HepG2 (cell line): ENCODE measurements around the gene UBXN2A. TPM values are rescaled to one million over a fixed set of nuclear protein-coding genes. Genes with fewer than 3 reads are reported as not detected.
A peak's percentile ranks its signal among the peaks of the same experiment; 100 is the strongest.

Source experiments
- ATF7-NPFF ChIP-seq: sonication (generic); formaldehyde crosslinking; IDR thresholded peaks from 2 replicates; pipeline ENCODE4 v1.8.1; 2023; ENCODE audit warnings: mild to moderate bottlenecking, low read depth, missing genetic modification reagents, moderate library complexity
- HNF4A ChIP-seq: sonication (generic); formaldehyde crosslinking; IDR thresholded peaks from 2 replicates; pipeline ENCODE4 v1.4.0; 2020; ENCODE audit warnings: missing genetic modification reagents
- PHF8 ChIP-seq: sonication (generic); formaldehyde crosslinking; IDR thresholded peaks from 2 replicates; pipeline ENCODE4 v1.5.0; 2020; ENCODE audit warnings: missing genetic modification reagents
- RFX1 ChIP-seq: fragments of 450-650 bp; IDR thresholded peaks from 2 replicates; pipeline ENCODE4 v1.6.1; 2017
- TCF7 ChIP-seq: sonication (generic); IDR thresholded peaks from 2 replicates; pipeline ENCODE4 v1.6.1; 2016; ENCODE audit warnings: antibody characterized with exemption, low read depth
- ZNF34 ChIP-seq: sonication (generic); formaldehyde crosslinking; IDR thresholded peaks from 2 replicates; pipeline ENCODE4 v1.4.0; 2020; ENCODE audit warnings: mild to moderate bottlenecking, missing genetic modification reagents, borderline replicate concordance
- ZNF383 ChIP-seq: sonication (generic); formaldehyde crosslinking; IDR thresholded peaks from 2 replicates; pipeline ENCODE4 v1.4.0; 2020; ENCODE audit warnings: missing genetic modification reagents, mild to moderate bottlenecking, borderline replicate concordance
- ZNF616 ChIP-seq: sonication (generic); formaldehyde crosslinking; IDR thresholded peaks from 2 replicates; pipeline ENCODE4 v1.5.0; 2020; ENCODE audit warnings: low read depth, mild to moderate bottlenecking, missing genetic modification reagents
- polyA plus RNA-seq, 8 experiments: library from polyadenylated mRNA; depleted of rRNA in 3 of 8; stranded (reverse) in 7 of 8; unstranded in 1 of 8; fragments of >200 nt; fragmentation: Illumina TruSeq in 4 of 8; extraction: Trizol in 4 of 8; gene quantifications; 2 replicates each; pipeline versions ENCODE4 v1.2.1 to v1.2.3, GENCODE V29; 2011 to 2016; ENCODE audit warnings: low read depth in 4 of 8, missing spikeins in 1 of 8, mixed read lengths in 1 of 8; ENCODE audit not compliant: insufficient read depth in 1 of 8
- total RNA-seq, 5 experiments: library from RNA; depleted of rRNA; stranded (reverse); fragments of >200 nt; fragmentation: Illumina TruSeq; extraction: Trizol; gene quantifications; 2 replicates each; pipeline ENCODE4 v1.2.3, GENCODE V29; 2016; ENCODE audit warnings: low read depth in 1 of 5
- TF ChIP-seq, protein P1 (sequence below): sonication (generic); formaldehyde crosslinking; IDR thresholded peaks from 2 replicates; pipeline ENCODE4 v1.4.0; 2020; ENCODE audit warnings: mild to moderate bottlenecking, missing genetic modification reagents
- TF ChIP-seq, protein P2 (sequence below): sonication (generic); formaldehyde crosslinking; conservative IDR thresholded peaks from 2 replicates; pipeline ENCODE4 v1.5.0; 2020; ENCODE audit warnings: missing genetic modification reagents
- TF ChIP-seq, protein P3 (sequence below): sonication (generic); formaldehyde crosslinking; IDR thresholded peaks from 2 replicates; pipeline ENCODE4 v1.5.0; 2020; ENCODE audit warnings: mild to moderate bottlenecking, missing genetic modification reagents, borderline replicate concordance
- TF ChIP-seq, protein P4 (sequence below): IDR thresholded peaks from 2 replicates; pipeline ENCODE4 v1.6.1; 2018; ENCODE audit warnings: missing genetic modification reagents, mild to moderate bottlenecking, missing compliant biosample characterization

UBXN2A gene
- total and polyA plus RNA-seq, 2 of the 13 experiments (the other 11 are each of a cell fraction or from before 2014, with no cell fraction given): 8.3 to 20.9 TPM

DNA sequence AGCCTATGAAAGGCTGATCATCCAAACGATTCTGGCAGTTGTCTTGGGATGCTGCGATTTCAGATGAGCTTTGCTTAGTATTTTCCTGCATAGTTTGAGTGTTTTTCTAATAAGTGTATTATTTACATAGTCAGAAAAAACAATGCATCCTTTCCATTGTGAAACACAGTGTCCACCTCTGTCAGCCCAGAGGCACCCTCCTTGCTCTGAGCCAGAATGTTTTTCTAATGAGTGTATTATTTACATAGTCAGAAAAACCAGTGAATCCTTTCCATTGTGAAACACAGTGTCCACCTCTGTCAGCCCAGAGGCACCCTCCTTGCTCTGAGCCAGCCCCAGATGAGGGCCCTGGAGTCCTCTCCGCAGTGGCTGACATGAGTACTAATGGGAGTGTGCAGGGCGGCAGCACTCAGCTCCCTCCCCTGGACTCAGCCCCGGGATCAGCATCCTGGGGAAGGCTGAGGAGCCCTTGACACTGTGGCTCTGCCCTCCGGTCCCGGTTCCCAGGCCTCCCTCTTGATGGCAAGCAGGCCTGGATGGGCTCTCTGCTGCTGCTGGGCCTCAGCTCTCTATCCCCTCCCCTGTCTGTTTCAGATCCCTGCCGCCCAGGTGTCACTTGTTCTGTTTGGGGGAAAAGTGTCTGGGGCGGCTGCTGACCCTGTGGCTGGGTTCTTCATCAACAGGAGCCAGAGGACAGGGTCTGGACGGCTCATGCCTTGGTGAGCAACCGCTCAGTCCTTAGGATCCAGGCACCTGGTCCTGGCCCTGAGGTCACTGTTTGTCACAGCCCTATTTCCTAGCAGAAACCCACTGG, 75.5 kb downstream of the UBXN2A start (continued):
- TF ChIP-seq, protein P1, sequence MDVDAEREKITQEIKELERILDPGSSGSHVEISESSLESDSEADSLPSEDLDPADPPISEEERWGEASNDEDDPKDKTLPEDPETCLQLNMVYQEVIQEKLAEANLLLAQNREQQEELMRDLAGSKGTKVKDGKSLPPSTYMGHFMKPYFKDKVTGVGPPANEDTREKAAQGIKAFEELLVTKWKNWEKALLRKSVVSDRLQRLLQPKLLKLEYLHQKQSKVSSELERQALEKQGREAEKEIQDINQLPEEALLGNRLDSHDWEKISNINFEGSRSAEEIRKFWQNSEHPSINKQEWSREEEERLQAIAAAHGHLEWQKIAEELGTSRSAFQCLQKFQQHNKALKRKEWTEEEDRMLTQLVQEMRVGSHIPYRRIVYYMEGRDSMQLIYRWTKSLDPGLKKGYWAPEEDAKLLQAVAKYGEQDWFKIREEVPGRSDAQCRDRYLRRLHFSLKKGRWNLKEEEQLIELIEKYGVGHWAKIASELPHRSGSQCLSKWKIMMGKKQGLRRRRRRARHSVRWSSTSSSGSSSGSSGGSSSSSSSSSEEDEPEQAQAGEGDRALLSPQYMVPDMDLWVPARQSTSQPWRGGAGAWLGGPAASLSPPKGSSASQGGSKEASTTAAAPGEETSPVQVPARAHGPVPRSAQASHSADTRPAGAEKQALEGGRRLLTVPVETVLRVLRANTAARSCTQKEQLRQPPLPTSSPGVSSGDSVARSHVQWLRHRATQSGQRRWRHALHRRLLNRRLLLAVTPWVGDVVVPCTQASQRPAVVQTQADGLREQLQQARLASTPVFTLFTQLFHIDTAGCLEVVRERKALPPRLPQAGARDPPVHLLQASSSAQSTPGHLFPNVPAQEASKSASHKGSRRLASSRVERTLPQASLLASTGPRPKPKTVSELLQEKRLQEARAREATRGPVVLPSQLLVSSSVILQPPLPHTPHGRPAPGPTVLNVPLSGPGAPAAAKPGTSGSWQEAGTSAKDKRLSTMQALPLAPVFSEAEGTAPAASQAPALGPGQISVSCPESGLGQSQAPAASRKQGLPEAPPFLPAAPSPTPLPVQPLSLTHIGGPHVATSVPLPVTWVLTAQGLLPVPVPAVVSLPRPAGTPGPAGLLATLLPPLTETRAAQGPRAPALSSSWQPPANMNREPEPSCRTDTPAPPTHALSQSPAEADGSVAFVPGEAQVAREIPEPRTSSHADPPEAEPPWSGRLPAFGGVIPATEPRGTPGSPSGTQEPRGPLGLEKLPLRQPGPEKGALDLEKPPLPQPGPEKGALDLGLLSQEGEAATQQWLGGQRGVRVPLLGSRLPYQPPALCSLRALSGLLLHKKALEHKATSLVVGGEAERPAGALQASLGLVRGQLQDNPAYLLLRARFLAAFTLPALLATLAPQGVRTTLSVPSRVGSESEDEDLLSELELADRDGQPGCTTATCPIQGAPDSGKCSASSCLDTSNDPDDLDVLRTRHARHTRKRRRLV (CRISPR knock-in tag): peak; percentile 59; the same call in 1 of the 2 replicates
- TF ChIP-seq TCF7: no peak
- 0 out of 2 replicates have a peak, but pooled peaks have one; percentile 8 for TF ChIP-seq ATF7-NPFF (CRISPR knock-in tag)
- no peak for TF ChIP-seq PHF8
- TF ChIP-seq HNF4A (CRISPR knock-in tag): peak; percentile 26; the same call in 1 of the 2 replicates
- TF ChIP-seq RFX1: no peak
- TF ChIP-seq, protein P2, sequence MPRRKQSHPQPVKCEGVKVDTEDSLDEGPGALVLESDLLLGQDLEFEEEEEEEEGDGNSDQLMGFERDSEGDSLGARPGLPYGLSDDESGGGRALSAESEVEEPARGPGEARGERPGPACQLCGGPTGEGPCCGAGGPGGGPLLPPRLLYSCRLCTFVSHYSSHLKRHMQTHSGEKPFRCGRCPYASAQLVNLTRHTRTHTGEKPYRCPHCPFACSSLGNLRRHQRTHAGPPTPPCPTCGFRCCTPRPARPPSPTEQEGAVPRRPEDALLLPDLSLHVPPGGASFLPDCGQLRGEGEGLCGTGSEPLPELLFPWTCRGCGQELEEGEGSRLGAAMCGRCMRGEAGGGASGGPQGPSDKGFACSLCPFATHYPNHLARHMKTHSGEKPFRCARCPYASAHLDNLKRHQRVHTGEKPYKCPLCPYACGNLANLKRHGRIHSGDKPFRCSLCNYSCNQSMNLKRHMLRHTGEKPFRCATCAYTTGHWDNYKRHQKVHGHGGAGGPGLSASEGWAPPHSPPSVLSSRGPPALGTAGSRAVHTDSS (CRISPR knock-in tag): no peak
- no peak; the same call in 1 of the 2 replicates for TF ChIP-seq ZNF383 (CRISPR knock-in tag)
- TF ChIP-seq ZNF616 (CRISPR knock-in tag): 0 out of 2 replicates have a peak, but pooled peaks have one; percentile 8
- TF ChIP-seq ZNF34 (CRISPR knock-in tag): no peak; the same call in 1 of the 2 replicates
- TF ChIP-seq, protein P3, sequence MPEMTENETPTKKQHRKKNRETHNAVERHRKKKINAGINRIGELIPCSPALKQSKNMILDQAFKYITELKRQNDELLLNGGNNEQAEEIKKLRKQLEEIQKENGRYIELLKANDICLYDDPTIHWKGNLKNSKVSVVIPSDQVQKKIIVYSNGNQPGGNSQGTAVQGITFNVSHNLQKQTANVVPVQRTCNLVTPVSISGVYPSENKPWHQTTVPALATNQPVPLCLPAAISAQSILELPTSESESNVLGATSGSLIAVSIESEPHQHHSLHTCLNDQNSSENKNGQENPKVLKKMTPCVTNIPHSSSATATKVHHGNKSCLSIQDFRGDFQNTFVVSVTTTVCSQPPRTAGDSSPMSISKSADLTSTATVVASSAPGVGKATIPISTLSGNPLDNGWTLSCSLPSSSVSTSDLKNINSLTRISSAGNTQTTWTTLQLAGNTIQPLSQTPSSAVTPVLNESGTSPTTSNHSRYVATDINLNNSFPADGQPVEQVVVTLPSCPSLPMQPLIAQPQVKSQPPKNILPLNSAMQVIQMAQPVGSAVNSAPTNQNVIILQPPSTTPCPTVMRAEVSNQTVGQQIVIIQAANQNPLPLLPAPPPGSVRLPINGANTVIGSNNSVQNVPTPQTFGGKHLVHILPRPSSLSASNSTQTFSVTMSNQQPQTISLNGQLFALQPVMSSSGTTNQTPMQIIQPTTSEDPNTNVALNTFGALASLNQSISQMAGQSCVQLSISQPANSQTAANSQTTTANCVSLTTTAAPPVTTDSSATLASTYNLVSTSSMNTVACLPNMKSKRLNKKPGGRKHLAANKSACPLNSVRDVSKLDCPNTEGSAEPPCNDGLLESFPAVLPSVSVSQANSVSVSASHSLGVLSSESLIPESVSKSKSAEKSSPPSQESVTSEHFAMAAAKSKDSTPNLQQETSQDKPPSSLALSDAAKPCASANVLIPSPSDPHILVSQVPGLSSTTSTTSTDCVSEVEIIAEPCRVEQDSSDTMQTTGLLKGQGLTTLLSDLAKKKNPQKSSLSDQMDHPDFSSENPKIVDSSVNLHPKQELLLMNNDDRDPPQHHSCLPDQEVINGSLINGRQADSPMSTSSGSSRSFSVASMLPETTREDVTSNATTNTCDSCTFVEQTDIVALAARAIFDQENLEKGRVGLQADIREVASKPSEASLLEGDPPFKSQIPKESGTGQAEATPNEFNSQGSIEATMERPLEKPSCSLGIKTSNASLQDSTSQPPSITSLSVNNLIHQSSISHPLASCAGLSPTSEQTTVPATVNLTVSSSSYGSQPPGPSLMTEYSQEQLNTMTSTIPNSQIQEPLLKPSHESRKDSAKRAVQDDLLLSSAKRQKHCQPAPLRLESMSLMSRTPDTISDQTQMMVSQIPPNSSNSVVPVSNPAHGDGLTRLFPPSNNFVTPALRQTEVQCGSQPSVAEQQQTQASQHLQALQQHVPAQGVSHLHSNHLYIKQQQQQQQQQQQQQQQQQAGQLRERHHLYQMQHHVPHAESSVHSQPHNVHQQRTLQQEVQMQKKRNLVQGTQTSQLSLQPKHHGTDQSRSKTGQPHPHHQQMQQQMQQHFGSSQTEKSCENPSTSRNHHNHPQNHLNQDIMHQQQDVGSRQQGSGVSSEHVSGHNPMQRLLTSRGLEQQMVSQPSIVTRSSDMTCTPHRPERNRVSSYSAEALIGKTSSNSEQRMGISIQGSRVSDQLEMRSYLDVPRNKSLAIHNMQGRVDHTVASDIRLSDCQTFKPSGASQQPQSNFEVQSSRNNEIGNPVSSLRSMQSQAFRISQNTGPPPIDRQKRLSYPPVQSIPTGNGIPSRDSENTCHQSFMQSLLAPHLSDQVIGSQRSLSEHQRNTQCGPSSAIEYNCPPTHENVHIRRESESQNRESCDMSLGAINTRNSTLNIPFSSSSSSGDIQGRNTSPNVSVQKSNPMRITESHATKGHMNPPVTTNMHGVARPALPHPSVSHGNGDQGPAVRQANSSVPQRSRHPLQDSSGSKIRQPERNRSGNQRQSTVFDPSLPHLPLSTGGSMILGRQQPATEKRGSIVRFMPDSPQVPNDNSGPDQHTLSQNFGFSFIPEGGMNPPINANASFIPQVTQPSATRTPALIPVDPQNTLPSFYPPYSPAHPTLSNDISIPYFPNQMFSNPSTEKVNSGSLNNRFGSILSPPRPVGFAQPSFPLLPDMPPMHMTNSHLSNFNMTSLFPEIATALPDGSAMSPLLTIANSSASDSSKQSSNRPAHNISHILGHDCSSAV (CRISPR knock-in tag): no peak
- TF ChIP-seq, protein P4, sequence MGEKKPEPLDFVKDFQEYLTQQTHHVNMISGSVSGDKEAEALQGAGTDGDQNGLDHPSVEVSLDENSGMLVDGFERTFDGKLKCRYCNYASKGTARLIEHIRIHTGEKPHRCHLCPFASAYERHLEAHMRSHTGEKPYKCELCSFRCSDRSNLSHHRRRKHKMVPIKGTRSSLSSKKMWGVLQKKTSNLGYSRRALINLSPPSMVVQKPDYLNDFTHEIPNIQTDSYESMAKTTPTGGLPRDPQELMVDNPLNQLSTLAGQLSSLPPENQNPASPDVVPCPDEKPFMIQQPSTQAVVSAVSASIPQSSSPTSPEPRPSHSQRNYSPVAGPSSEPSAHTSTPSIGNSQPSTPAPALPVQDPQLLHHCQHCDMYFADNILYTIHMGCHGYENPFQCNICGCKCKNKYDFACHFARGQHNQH: peak; percentile 65
